ENCODE results near the gene ZNF597.
A peak's percentile ranks its signal among the peaks of the same experiment; 100 is the strongest.

GRCh38 chr16:3443108-3444031 is at the start of gene ZNF597, which contains the start of gene NAA60:
- TF ChIP-seq CTCF (IDR thresholded peaks at IDR 0.05) (no peak), POLR2A (IDR thresholded peaks at IDR 0.05) (peak in 1 of 2 donors; percentile 9), POLR2AphosphoS5 (IDR thresholded peaks at IDR 0.05) (peak; percentile 15 to 67 (median 58))

Measured in sigmoid colon (tissue), 4 donors.